LNCAP (cell line): Measurements from ENCODE around the gene INPP5J.

Experiments
- CTCF ChIP-seq: fragments of 450-650 bp; IDR thresholded peaks from 2 replicates; pipeline ENCODE4 v1.5.1; 2017; ENCODE audit warnings: mild to moderate bottlenecking

INPP5J gene, protein sequence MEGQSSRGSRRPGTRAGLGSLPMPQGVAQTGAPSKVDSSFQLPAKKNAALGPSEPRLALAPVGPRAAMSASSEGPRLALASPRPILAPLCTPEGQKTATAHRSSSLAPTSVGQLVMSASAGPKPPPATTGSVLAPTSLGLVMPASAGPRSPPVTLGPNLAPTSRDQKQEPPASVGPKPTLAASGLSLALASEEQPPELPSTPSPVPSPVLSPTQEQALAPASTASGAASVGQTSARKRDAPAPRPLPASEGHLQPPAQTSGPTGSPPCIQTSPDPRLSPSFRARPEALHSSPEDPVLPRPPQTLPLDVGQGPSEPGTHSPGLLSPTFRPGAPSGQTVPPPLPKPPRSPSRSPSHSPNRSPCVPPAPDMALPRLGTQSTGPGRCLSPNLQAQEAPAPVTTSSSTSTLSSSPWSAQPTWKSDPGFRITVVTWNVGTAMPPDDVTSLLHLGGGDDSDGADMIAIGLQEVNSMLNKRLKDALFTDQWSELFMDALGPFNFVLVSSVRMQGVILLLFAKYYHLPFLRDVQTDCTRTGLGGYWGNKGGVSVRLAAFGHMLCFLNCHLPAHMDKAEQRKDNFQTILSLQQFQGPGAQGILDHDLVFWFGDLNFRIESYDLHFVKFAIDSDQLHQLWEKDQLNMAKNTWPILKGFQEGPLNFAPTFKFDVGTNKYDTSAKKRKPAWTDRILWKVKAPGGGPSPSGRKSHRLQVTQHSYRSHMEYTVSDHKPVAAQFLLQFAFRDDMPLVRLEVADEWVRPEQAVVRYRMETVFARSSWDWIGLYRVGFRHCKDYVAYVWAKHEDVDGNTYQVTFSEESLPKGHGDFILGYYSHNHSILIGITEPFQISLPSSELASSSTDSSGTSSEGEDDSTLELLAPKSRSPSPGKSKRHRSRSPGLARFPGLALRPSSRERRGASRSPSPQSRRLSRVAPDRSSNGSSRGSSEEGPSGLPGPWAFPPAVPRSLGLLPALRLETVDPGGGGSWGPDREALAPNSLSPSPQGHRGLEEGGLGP

GRCh38 chr22:31122532-31123291 is at the start of gene INPP5J:
Gene INPP5J, plus strand, starts transcription at chr22:31122966. Its CDS starts 49 bp downstream, at chr22:31123015.
- TF ChIP-seq CTCF, result no peak

DNA sequence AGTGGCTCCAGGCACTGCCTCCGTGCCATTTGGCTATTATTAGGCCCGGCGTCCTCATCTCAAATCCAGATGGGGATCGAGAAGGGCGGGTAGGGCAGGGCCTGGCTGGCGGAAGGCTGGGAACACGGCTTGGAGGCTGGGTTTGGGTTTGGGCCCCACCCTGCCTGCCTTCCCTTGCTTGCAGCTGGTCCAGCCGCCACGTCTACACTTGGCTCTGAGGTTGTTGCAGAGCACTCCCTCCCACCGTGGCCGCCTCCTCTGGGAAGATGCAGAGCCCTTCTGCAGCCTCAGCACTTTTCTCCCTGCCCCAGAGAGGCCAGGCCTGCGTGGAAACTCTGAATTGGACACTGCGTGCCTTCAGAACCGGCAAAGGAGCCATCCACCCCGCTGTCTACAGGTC is 46.8 kb upstream of the INPP5J start:
- no peak for TF ChIP-seq CTCF

DNA sequence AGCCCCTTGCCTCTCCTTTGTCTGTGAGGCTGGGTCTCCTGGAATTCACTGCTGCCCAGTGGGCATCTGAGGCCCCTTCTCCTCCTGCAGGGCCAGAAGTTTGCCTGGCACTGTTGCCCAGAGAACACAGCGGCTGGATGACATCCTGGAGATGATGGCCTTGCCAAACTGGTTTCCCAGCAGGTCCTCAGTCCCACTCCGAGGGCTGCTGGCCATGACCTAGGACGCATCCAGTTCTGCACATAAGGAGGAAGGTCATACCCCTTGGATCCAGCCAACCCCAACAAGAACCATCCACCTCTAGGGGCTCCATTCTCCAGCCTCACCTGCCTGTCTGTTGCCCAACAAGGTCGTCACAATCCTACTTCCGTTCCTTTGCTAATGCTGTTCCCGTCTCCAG is 45.1 kb upstream of the INPP5J start:
- TF ChIP-seq CTCF, result no peak

GRCh38 chr22:31079095-31079642 is 43.6 kb upstream of the INPP5J start:
- TF ChIP-seq CTCF, result no peak

DNA sequence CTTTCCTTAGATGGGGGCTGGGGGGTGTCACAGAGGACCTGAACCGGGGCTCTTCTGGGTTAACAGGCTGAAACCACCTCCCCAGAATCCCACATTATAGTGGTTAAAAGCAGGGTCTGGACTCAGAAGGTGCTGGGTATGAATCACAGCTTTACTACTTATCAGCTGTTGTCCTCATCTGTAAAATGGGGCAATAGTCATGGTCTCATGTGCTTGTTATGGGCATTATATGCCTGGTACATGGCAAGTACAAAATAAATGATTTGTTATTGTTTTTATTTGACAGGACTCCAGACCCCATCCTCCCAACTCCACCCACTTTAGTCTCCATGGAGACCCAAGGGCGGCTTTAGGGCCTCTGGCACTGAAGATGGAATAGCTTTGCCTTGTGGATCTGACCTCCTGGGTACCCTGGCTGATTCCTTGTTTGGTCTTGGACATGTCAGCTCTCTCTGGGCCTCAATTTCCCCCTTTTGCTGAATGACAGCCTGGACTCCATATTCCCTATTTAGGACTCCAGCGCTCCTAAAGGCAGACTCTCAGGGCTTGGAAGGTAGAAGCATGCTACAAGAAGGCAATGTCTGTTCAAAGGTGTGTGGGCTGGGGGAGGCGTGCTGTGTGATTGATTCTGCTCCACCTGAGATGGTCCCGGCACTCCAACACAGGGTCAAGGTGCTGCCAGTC is 42.5 kb upstream of the INPP5J start:
- TF ChIP-seq CTCF, result no peak

DNA sequence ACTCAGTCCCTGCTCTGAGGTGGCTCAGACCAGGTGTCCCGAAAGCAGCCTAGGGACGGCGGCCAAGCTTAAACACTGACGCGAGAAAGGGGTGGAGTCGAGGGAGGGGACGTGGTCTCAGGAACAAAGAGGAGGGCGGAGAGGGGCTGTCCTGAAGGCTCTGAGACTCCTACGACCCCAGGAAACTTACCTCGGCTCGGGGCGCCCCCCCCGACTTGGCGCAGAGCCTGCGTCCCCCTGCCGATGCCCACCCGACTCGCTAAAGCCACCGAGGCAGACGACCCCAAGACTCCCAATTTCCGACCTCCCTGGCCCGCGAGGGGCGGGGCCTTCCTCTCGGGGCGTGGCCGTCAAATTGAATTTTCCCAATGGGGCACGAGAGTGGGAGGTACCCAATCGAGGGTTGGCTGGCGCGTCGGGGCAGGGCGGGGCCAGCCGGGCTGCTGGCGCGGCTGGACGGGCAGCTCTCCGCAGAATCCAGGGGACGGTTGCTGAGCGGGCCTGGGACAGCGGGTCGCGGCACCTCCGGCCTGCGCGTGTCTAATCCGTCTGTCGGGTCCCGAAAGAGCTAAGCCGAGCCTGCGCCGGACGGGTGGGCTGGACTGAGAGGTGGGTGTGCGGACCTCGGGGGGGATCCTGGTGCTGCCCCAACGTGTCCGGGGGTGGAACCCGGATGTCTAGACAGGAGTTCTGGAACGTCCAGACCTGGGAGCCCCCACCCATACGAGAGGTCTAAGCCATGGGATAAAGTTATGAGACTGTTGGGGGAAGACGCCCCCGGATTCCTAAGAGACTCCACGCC is 41.7 kb upstream of the INPP5J start, which contains the start of gene SMTN:
Gene SMTN (plus strand): TSS at position 471 of the 802 bp plus-strand sequence. CDS start 1,941 bp downstream, outside the sequence.
- TF ChIP-seq CTCF, result no peak
